Activated T-cell treated with anti-CD3 and anti-CD28 coated beads, Interleukin-2, amount 50 U/mL, for 24 hours (primary cell): ENCODE measurements around the gene CDC42BPA.
"Not testable (repeated sequence)": the region's sequence is repeated elsewhere in the genome, so short reads cannot be mapped to it uniquely, and the experiment has no call there.

Experiments
- DNase-seq: peaks from one replicate; pipeline ENCODE4 v3.0.0-alpha.2; 2020
- H3K27ac Mint-ChIP-seq: 2 replicates; pipeline ENCODE4 v1.8.0; 2020; ENCODE audit warnings: mild to moderate bottlenecking, mixed read lengths
- H3K27me3 Mint-ChIP-seq: 2 replicates; pipeline ENCODE4 v1.8.0; 2020; ENCODE audit warnings: mixed read lengths
- H3K36me3 Mint-ChIP-seq: 2 replicates; pipeline ENCODE4 v1.8.0; 2020; ENCODE audit warnings: low read depth, mixed read lengths
- H3K4me1 Mint-ChIP-seq: 2 replicates; pipeline ENCODE4 v1.8.0; 2020; ENCODE audit warnings: low read depth, mixed read lengths
- H3K4me3 Mint-ChIP-seq: 2 replicates; pipeline ENCODE4 v1.8.0; 2020; ENCODE audit warnings: mild to moderate bottlenecking, moderate library complexity, mixed read lengths
- H3K9me3 Mint-ChIP-seq: 2 replicates; pipeline ENCODE4 v1.8.0; 2020; ENCODE audit warnings: mixed read lengths

The CDC42BPA gene

GRCh38 chr1:227152525-227152924, 165.8 kb downstream of the CDC42BPA start:
- no peaks in the 10 kb centered on the region for H3K9me3 Mint-ChIP-seq
- no peaks in the 10 kb centered on the region for H3K36me3 Mint-ChIP-seq
- no peak overlapping the region for H3K27ac Mint-ChIP-seq
- peaks cover 9% of the 10 kb centered on the region for H3K27me3 Mint-ChIP-seq
- no peaks in the 10 kb centered on the region for H3K4me1 Mint-ChIP-seq
- no peak overlapping the region for H3K4me3 Mint-ChIP-seq
- DNase-seq: no peak

- no peaks in the 10 kb centered on the region for H3K4me1 Mint-ChIP-seq
- H3K27me3 Mint-ChIP-seq: peaks cover 5% of the 10 kb centered on the region
- H3K36me3 Mint-ChIP-seq: no peaks in the 10 kb centered on the region
- H3K9me3 Mint-ChIP-seq: no peaks in the 10 kb centered on the region
- H3K4me3 Mint-ChIP-seq: no peak overlapping the region
- H3K27ac Mint-ChIP-seq: no peak overlapping the region
- DNase-seq: no peak
Observed at GRCh38 chr1:227140376-227140775, 177.9 kb downstream of the CDC42BPA start.

GRCh38 chr1:227136210-227136820, 182.0 kb downstream of the CDC42BPA start:
- H3K9me3 Mint-ChIP-seq: no peaks in the 10 kb centered on the region
- no peaks in the 10 kb centered on the region for H3K36me3 Mint-ChIP-seq
- no peak overlapping the region for H3K27ac Mint-ChIP-seq
- no peak overlapping the region for H3K4me3 Mint-ChIP-seq
- H3K27me3 Mint-ChIP-seq: peaks cover 4% of the 10 kb centered on the region
- H3K4me1 Mint-ChIP-seq: no peaks in the 10 kb centered on the region
- no peak for DNase-seq

- Mint-ChIP-seq H3K4me3 (no peak overlapping the region), H3K27me3 (peaks cover 4% of the 10 kb centered on the region), H3K36me3 (no peaks in the 10 kb centered on the region), H3K27ac (no peak overlapping the region), H3K4me1 (no peaks in the 10 kb centered on the region), H3K9me3 (no peaks in the 10 kb centered on the region)
- DNase-seq: no peak
Observed at GRCh38 chr1:227134686-227135314, 183.5 kb downstream of the CDC42BPA start.

- not testable (repeated sequence) for DNase-seq, H3K4me3 Mint-ChIP-seq, H3K36me3 Mint-ChIP-seq, H3K9me3 Mint-ChIP-seq, H3K4me1 Mint-ChIP-seq, H3K27me3 Mint-ChIP-seq, H3K27ac Mint-ChIP-seq
Observed at GRCh38 chr1:227132695-227133094, 185.6 kb downstream of the CDC42BPA start.

- no peak overlapping the region for H3K27ac Mint-ChIP-seq
- H3K36me3 Mint-ChIP-seq: no peaks in the 10 kb centered on the region
- peaks cover 4% of the 10 kb centered on the region for H3K27me3 Mint-ChIP-seq
- no peaks in the 10 kb centered on the region for H3K4me1 Mint-ChIP-seq
- H3K9me3 Mint-ChIP-seq: no peaks in the 10 kb centered on the region
- no peak overlapping the region for H3K4me3 Mint-ChIP-seq
- no peak for DNase-seq
Observed at GRCh38 chr1:227131193-227131592, 187.1 kb downstream of the CDC42BPA start.

- Mint-ChIP-seq H3K27me3 (no peaks in the 10 kb centered on the region), H3K4me3 (no peak overlapping the region), H3K36me3 (no peaks in the 10 kb centered on the region), H3K9me3 (no peaks in the 10 kb centered on the region), H3K4me1 (no peaks in the 10 kb centered on the region), H3K27ac (no peak overlapping the region)
- no peak for DNase-seq
Observed at GRCh38 chr1:227127891-227128290, 190.4 kb downstream of the CDC42BPA start.

- H3K9me3 Mint-ChIP-seq: no peaks in the 10 kb centered on the region
- no peaks in the 10 kb centered on the region for H3K36me3 Mint-ChIP-seq
- H3K4me1 Mint-ChIP-seq: no peaks in the 10 kb centered on the region
- no peak overlapping the region for H3K4me3 Mint-ChIP-seq
- no peak for DNase-seq
- peaks cover 2% of the 10 kb centered on the region for H3K27me3 Mint-ChIP-seq
- H3K27ac Mint-ChIP-seq: no peak overlapping the region
Observed at GRCh38 chr1:227125929-227126545, 192.3 kb downstream of the CDC42BPA start.

GRCh38 chr1:227124473-227124872, 193.8 kb downstream of the CDC42BPA start:
- Mint-ChIP-seq H3K4me3 (no peak overlapping the region), H3K27me3 (peaks cover 2% of the 10 kb centered on the region), H3K9me3 (no peaks in the 10 kb centered on the region), H3K4me1 (no peaks in the 10 kb centered on the region), H3K36me3 (no peaks in the 10 kb centered on the region), H3K27ac (no peak overlapping the region)
- no peak for DNase-seq

GRCh38 chr1:227120826-227121225, 197.5 kb downstream of the CDC42BPA start:
- Mint-ChIP-seq H3K9me3 (no peaks in the 10 kb centered on the region), H3K27ac (no peak overlapping the region), H3K4me3 (no peak overlapping the region), H3K4me1 (no peaks in the 10 kb centered on the region), H3K27me3 (peaks cover 14% of the 10 kb centered on the region), H3K36me3 (no peaks in the 10 kb centered on the region)
- no peak for DNase-seq

GRCh38 chr1:227112538-227112937, 205.8 kb downstream of the CDC42BPA start:
- Mint-ChIP-seq H3K36me3 (no peaks in the 10 kb centered on the region), H3K27ac (no peak overlapping the region), H3K27me3 (peaks cover 27% of the 10 kb centered on the region), H3K9me3 (no peaks in the 10 kb centered on the region), H3K4me3 (no peak overlapping the region), H3K4me1 (no peaks in the 10 kb centered on the region)
- DNase-seq: no peak

- DNase-seq: no peak
- Mint-ChIP-seq H3K4me3 (no peak overlapping the region), H3K27ac (no peak overlapping the region), H3K4me1 (no peaks in the 10 kb centered on the region), H3K27me3 (peaks cover 27% of the 10 kb centered on the region), H3K36me3 (no peaks in the 10 kb centered on the region), H3K9me3 (no peaks in the 10 kb centered on the region)
Observed at GRCh38 chr1:227111782-227112181, 206.5 kb downstream of the CDC42BPA start.

- H3K4me3 Mint-ChIP-seq, H3K36me3 Mint-ChIP-seq, H3K9me3 Mint-ChIP-seq, H3K4me1 Mint-ChIP-seq, H3K27ac Mint-ChIP-seq, DNase-seq: not testable (repeated sequence)
- H3K27me3 Mint-ChIP-seq: peaks cover 23% of the 10 kb centered on the region
Observed at GRCh38 chr1:227105291-227105690, 213.0 kb downstream of the CDC42BPA start.

GRCh38 chr1:227102056-227102455, 216.2 kb downstream of the CDC42BPA start:
- no peak for DNase-seq
- no peaks in the 10 kb centered on the region for H3K9me3 Mint-ChIP-seq
- no peaks in the 10 kb centered on the region for H3K36me3 Mint-ChIP-seq
- no peak overlapping the region for H3K4me3 Mint-ChIP-seq
- H3K27ac Mint-ChIP-seq: no peak overlapping the region
- no peaks in the 10 kb centered on the region for H3K4me1 Mint-ChIP-seq
- peaks cover 18% of the 10 kb centered on the region for H3K27me3 Mint-ChIP-seq

- no peak overlapping the region for H3K27ac Mint-ChIP-seq
- DNase-seq: no peak
- no peaks in the 10 kb centered on the region for H3K4me1 Mint-ChIP-seq
- no peaks in the 10 kb centered on the region for H3K9me3 Mint-ChIP-seq
- no peak overlapping the region for H3K4me3 Mint-ChIP-seq
- H3K27me3 Mint-ChIP-seq: no peaks in the 10 kb centered on the region
- no peaks in the 10 kb centered on the region for H3K36me3 Mint-ChIP-seq
Observed at GRCh38 chr1:227094249-227094966, 223.9 kb downstream of the CDC42BPA start.
